ENCODE data around the gene DUSP21. TPM values are rescaled to one million over a fixed set of nuclear protein-coding genes. Genes with fewer than 3 reads are reported as not detected.
"Not testable (repeated sequence)": the region's sequence is repeated elsewhere in the genome, so short reads cannot be mapped to it uniquely, and the experiment has no call there.

Gene DUSP21
- total RNA-seq = not detected
- long read RNA-seq, donor 1 = 0 reads
- long read RNA-seq, donor 2 = 0 reads

GRCh38 chrX:44843753-44844152, at the start of gene DUSP21:
TSS of gene DUSP21 (plus strand) at chrX:44844021. CDS start at chrX:44844133, 112 bp downstream.
- intact Hi-C loops (cut with DNase I) = no loop called here
- no peak for DNase-seq (ENCODE audit: low spot score)

GRCh38 chrX:44795945-44796450, 47.8 kb upstream of the DUSP21 start:
- no peak for DNase-seq (ENCODE audit: low spot score)
- intact Hi-C loops (cut with DNase I) = no loop called here

GRCh38 chrX:44802613-44803012, 41.2 kb upstream of the DUSP21 start:
- intact Hi-C loops (cut with DNase I) = no loop called here
- no peak for DNase-seq (ENCODE audit: low spot score)

GRCh38 chrX:44815681-44816080, 28.1 kb upstream of the DUSP21 start:
- intact Hi-C loops (cut with DNase I) = no loop called here
- DNase-seq (ENCODE audit: low spot score) = no peak

GRCh38 chrX:44816367-44816766, 27.5 kb upstream of the DUSP21 start:
- intact Hi-C loops (cut with DNase I) = no loop called here
- no peak for DNase-seq (ENCODE audit: low spot score)

GRCh38 chrX:44817029-44817428, 26.8 kb upstream of the DUSP21 start:
- intact Hi-C loops (cut with DNase I) = no loop called here
- DNase-seq (ENCODE audit: low spot score) = no peak

GRCh38 chrX:44822601-44823000, 21.2 kb upstream of the DUSP21 start:
- intact Hi-C loops (cut with DNase I) = no loop called here
- no peak for DNase-seq (ENCODE audit: low spot score)

- DNase-seq (ENCODE audit: low spot score); intact Hi-C loops (cut with DNase I): not testable (repeated sequence)
Observed at GRCh38 chrX:44823193-44823592, 20.6 kb upstream of the DUSP21 start.

GRCh38 chrX:44828008-44828605, 15.7 kb upstream of the DUSP21 start:
- intact Hi-C loops (cut with DNase I) = no loop called here
- no peak for DNase-seq (ENCODE audit: low spot score)

GRCh38 chrX:44829832-44830231, 14.0 kb upstream of the DUSP21 start:
- no peak for DNase-seq (ENCODE audit: low spot score)
- intact Hi-C loops (cut with DNase I) = no loop called here

- DNase-seq (ENCODE audit: low spot score) = no peak
- intact Hi-C loops (cut with DNase I) = no loop called here
Observed at GRCh38 chrX:44842550-44843317, 1.1 kb upstream of the DUSP21 start.

- intact Hi-C loops (cut with DNase I) = no loop called here
- no peak for DNase-seq (ENCODE audit: low spot score)
Observed at GRCh38 chrX:44843318-44843702, 511 bp upstream of the DUSP21 start.

GRCh38 chrX:44844204-44844603, 383 bp downstream of the DUSP21 start:
- DNase-seq (ENCODE audit: low spot score) = no peak
- intact Hi-C loops (cut with DNase I) = no loop called here

- DNase-seq (ENCODE audit: low spot score); intact Hi-C loops (cut with DNase I): not testable (repeated sequence)
Observed at GRCh38 chrX:44850891-44851290, 7.1 kb downstream of the DUSP21 start.

- intact Hi-C loops (cut with DNase I) = loop anchor here in 1 of 2 donors (10.0 kb wide), 1 partner anchor 194 kb away; no protein-coding TSS in a partner anchor
- DNase-seq (ENCODE audit: low spot score) = no peak
Observed at GRCh38 chrX:44871114-44871645, 27.4 kb downstream of the DUSP21 start.

- DNase-seq (ENCODE audit: low spot score) = no peak
Observed at GRCh38 chrX:44871931-44872820, 28.4 kb downstream of the DUSP21 start.

GRCh38 chrX:44872821-44873414, 29.1 kb downstream of the DUSP21 start, which contains the start of gene KDM6A:
TSS of gene KDM6A (plus strand) at chrX:44873188. CDS start at chrX:44873552, 364 bp downstream.
- intact Hi-C loops (cut with DNase I) = loop anchor here in 1 of 2 donors (10.0 kb wide), 1 partner anchor 192 kb away; no protein-coding TSS in a partner anchor
- peak; percentile 100 for DNase-seq (ENCODE audit: low spot score)

More at GRCh38 chrX:44871931-44872820, 28.4 kb downstream of the DUSP21 start:
- intact Hi-C loops (cut with DNase I) = loop anchor here in 1 of 2 donors (10.0 kb wide), 1 partner anchor 193 kb away; no protein-coding TSS in a partner anchor

- intact Hi-C loops (cut with DNase I) = loop anchor here in 1 of 2 donors (10.0 kb wide), 1 partner anchor 191 kb away; no protein-coding TSS in a partner anchor
- peak; percentile 92 for DNase-seq (ENCODE audit: low spot score)
Observed at GRCh38 chrX:44873415-44874276, 29.8 kb downstream of the DUSP21 start.
